Right atrium auricular region (tissue), 2 donors: Measurements from ENCODE around the gene ZNF25. TPM values are rescaled to one million over a fixed set of nuclear protein-coding genes. Genes with fewer than 3 reads are reported as not detected.
A peak's percentile ranks its signal among the peaks of the same experiment; 100 is the strongest.

ENCODE experiments used
- DNase-seq: peaks from one replicate; pipeline ENCODE4 v3.0.0-alpha.2; 2019; ENCODE audit warnings: low spot score
- H3K27ac ChIP-seq, 2 donors: fragments of 200-600 bp; sonication (generic); 1 replicate in 1 of 2; 2 replicates in 1 of 2; pipeline ENCODE4 v1.5.1; 2016 to 2019
- H3K27me3 ChIP-seq, 2 donors: fragments of 200-600 bp; sonication (generic); one replicate each; pipeline versions ENCODE4 v1.5.1 to v1.6.0; 2017 to 2019
- H3K36me3 ChIP-seq: fragments of 200-600 bp; sonication (generic); one replicate; pipeline ENCODE4 v1.5.1; 2016
- H3K4me1 ChIP-seq, 2 donors: fragments of 200-600 bp; sonication (generic); one replicate each; pipeline versions ENCODE4 v1.5.1 to v1.6.0; 2017 to 2019
- H3K4me3 ChIP-seq, 2 donors: fragments of 200-600 bp; sonication (generic); 1 replicate in 1 of 2; 2 replicates in 1 of 2; pipeline ENCODE4 v1.5.1; 2017 to 2019; ENCODE audit warnings: mild to moderate bottlenecking in 1 of 2, moderate library complexity in 1 of 2
- H3K9me3 ChIP-seq, 2 donors: fragments of 200-600 bp; sonication (generic); one replicate each; pipeline ENCODE4 v1.5.1; 2019
- CTCF ChIP-seq, 2 donors: fragments of 200-600 bp; sonication (generic); IDR thresholded peaks; one replicate each; pipeline ENCODE4 v1.5.1; 2019; ENCODE audit warnings: antibody characterized with exemption in 2 of 2
- total RNA-seq, 2 donors: library from RNA; depleted of rRNA; stranded (reverse); fragments of >200 nt; gene quantifications; one replicate each; pipeline ENCODE4 v1.1.0, GENCODE V29; 2016

ZNF25 gene
- total RNA-seq, 2 donors from 2014 or later: 12.6 to 20.6 TPM

- no peak for DNase-seq
- H3K4me1 ChIP-seq: no peaks in the 10 kb centered on the region
- H3K27ac ChIP-seq: no peak overlapping the region
- H3K36me3 ChIP-seq: no peaks in the 10 kb centered on the region
- no peak overlapping the region for H3K4me3 ChIP-seq
- H3K27me3 ChIP-seq: no peaks in the 10 kb centered on the region
- H3K9me3 ChIP-seq: no peaks in the 10 kb centered on the region
- TF ChIP-seq CTCF (IDR thresholded peaks at IDR 0.05): no peak
These were observed 15.2 kb upstream of the ZNF25 start for GRCh38 chr10:37991655-37992054.

- Histone ChIP-seq H3K4me3 (peak overlapping the region; percentile 86 to 94), H3K4me1 (peaks cover 0 to 6% of the 10 kb centered on the region in 2 donors), H3K9me3 (no peaks in the 10 kb centered on the region), H3K27ac (peak overlapping the region; percentile 99), H3K36me3 (no peaks in the 10 kb centered on the region), H3K27me3 (no peaks in the 10 kb centered on the region)
- DNase-seq: no peak
- TF ChIP-seq CTCF (IDR thresholded peaks at IDR 0.05): peak in 1 of 2 donors; percentile 7
These were observed 395 bp upstream of the ZNF25 start for GRCh38 chr10:37976880-37977203.

DNA sequence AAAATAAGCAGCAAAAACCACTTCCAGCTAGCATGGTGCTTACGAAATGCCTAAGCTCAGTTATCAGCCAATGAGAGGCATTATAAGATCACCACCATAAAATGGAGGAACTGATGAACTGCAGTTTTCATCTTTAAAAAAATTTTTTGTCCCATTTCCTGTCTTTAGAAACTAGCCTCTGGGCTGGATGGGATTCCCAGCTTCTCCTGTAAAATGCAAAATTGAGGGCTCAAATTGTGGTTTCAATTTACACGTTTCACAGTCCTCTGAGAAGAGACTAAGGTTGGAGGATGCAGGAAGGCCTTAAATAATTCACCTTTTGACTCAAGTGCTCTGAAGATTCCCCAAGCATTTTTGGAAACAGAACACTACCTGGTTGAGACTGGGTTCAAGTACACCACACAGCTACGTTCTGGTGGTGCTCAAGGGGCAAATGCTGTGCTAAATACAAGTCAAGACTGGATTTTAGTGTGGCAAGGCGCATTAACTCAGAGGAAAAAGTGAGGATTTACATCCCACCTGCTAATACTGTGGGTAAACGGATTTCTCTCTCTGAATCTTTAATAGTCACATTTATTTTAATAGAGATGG lies 951 bp downstream of the ZNF25 start:
- Histone ChIP-seq H3K4me1 (peaks cover 0 to 6% of the 10 kb centered on the region in 2 donors), H3K9me3 (no peaks in the 10 kb centered on the region), H3K4me3 (peak overlapping the region; percentile 86 to 94), H3K36me3 (peaks cover 4% of the 10 kb centered on the region), H3K27ac (peak overlapping the region; percentile 99), H3K27me3 (no peaks in the 10 kb centered on the region)
- TF ChIP-seq CTCF (IDR thresholded peaks at IDR 0.05): no peak
- no peak for DNase-seq

GRCh38 chr10:37972396-37972795 lies 4.1 kb downstream of the ZNF25 start:
- Histone ChIP-seq H3K36me3 (peaks cover 15% of the 10 kb centered on the region), H3K27me3 (no peaks in the 10 kb centered on the region), H3K4me1 (peaks cover 0 to 6% of the 10 kb centered on the region in 2 donors), H3K4me3 (no peak overlapping the region), H3K27ac (no peak overlapping the region), H3K9me3 (no peaks in the 10 kb centered on the region)
- no peak for DNase-seq
- TF ChIP-seq CTCF (IDR thresholded peaks at IDR 0.05): no peak

DNA sequence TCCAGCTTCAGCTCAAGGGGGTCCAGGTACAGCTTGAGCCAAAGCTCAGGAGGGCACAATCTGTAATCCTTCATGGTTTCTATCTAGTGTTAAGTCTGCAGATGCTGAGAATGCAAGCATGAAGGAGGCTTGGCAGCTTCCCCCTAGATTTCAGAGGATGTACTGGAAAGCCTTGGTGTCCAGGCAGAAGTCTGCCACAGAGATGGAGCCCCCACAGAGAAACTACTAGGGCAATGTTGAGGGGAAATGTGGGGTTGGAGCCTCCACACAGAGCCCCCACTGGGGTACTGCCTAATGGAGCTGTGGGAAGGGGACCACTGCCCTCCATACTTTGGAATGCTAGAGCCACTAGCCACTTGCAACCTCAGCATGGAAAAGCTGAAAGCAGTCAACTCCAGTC lies 11.4 kb downstream of the ZNF25 start:
- DNase-seq: no peak
- peaks cover 20% of the 10 kb centered on the region for H3K36me3 ChIP-seq
- no peak overlapping the region for H3K4me3 ChIP-seq
- H3K27me3 ChIP-seq: no peaks in the 10 kb centered on the region
- no peak for TF ChIP-seq CTCF (IDR thresholded peaks at IDR 0.05)
- H3K27ac ChIP-seq: no peak overlapping the region
- peaks cover 0 to 13% of the 10 kb centered on the region in 2 donors for H3K9me3 ChIP-seq
- H3K4me1 ChIP-seq: no peaks in the 10 kb centered on the region

DNA sequence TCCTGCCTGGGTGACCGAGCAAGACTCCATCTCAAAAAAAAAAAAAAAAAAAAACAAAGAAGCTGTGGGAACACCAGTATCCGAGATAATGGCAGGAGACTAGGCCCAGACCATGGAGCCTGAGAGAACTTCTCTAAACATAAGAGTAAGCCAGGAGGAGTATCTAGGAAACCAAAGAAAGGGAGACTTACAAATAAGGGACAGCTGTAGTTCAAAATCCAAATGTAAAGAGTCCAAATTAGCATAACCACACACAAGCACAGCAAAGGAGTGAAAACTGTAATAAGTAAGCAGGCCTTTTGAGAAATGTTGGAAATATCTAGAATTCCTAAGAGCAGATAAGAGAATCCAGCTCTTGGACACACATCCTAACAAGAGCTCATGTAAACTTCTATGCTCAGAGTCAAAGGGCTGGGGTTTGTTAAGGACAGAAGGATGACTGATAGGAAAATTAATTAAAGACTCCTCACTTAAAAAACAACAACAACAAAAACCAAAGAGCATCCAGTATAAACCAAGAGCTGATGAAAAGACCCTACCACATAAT lies 15.8 kb downstream of the ZNF25 start:
- no peak for TF ChIP-seq CTCF (IDR thresholded peaks at IDR 0.05)
- H3K4me3 ChIP-seq: no peak overlapping the region
- H3K9me3 ChIP-seq: peaks cover 0 to 13% of the 10 kb centered on the region in 2 donors
- DNase-seq: no peak
- H3K36me3 ChIP-seq: peaks cover 25% of the 10 kb centered on the region
- H3K27me3 ChIP-seq: no peaks in the 10 kb centered on the region
- no peak overlapping the region for H3K27ac ChIP-seq
- no peaks in the 10 kb centered on the region for H3K4me1 ChIP-seq
